ENCODE data around the gene F12.

F12 gene

DNA sequence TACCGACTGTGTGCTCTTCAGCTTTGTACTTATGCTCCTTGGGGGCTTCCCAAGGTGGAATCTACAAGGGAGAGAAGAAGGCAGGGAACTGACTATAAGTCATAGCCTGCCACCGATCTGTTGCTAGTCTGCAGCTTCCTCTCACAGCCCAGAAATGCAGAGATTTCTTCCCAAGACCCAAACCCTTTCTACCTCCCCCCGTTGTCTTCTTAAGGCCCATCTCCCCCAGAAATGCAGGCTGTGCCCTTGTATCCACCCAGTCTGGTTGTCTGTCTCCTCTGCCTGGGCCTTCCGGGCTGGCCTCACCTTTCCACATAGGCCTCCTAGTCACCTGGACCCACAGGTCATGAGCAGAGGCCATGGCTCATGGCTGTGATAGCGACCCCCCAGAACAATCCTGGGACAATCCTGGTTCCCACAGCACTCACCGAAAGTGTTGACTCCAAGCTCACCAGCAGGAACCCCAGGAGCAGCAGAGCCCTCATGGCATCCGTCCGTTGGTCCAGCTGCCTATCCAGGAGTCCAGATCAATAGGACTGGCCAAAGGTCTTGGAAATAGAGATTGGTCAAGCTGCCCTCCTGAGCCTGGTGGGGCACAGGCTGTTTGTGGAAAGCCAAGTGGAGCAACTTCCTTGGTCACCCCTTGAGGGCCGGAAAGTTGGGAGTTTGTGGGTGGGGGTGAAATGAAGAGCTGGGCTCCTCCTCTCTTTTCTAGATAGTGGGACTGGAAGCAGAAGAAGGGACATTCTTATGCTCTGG is at the start of gene F12:
Gene F12 (minus strand): TSS at position 522 of the 759 bp plus-strand sequence. CDS start 37 bp downstream, at position 485.
- DNase-seq (ENCODE audit: extremely low spot score, insufficient read length, low read depth) (no peak), FAIRE-seq (no peak)

- FAIRE-seq: no peak
Measured at GRCh38 chr5:177458912-177459350, 49.6 kb upstream of the F12 start.

GRCh38 chr5:177457852-177458681 is 48.7 kb upstream of the F12 start:
- DNase-seq (ENCODE audit: extremely low spot score, insufficient read length, low read depth): no peak
- FAIRE-seq: no peak

More at GRCh38 chr5:177458912-177459350, 49.6 kb upstream of the F12 start:
- DNase-seq (ENCODE audit: extremely low spot score, insufficient read length, low read depth): no peak

DNA sequence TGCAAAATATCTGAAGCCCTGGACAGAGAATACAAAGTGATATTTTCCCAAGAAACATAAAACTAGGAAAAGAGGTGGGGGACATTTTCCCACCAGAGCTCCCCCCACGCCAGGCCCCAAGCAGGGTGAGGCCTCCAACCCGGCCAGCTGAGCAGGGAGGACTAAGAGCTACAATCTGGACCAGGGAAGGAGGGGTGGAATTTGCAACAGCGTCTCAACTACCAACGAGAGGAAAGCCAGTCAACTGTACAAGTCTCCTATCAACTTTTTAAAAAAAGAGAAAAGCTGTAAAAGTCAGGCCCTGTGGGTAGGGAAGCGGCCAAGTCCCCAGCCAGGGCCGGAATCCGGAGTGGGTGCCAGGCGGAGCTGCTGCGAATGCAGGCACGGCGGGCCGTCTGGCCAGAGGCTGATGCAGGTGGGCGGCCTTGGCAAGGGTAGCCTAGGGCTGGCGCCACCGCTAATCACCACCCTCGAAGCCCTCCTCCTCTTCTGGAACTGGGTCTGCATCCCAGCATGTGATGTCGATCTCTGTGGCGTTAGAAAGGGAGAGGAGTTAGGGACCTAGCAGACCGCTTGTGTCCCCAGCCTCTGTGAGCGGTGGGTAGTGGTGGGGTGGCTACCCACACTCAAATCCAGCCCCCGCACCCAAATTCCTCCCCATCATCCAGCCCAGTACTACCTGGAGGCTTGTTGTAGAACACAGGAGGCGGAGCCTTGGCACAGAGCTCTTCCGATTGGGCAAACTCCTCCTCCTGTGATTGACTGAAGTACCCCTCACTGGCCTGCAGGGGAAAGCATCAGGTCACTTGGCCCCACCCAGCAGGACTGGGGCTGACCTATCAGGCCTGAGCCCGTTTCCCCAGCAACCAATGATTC is 47.9 kb upstream of the F12 start:
- FAIRE-seq: peak; percentile 99
- peak; percentile 85 for DNase-seq (ENCODE audit: extremely low spot score, insufficient read length, low read depth)

DNA sequence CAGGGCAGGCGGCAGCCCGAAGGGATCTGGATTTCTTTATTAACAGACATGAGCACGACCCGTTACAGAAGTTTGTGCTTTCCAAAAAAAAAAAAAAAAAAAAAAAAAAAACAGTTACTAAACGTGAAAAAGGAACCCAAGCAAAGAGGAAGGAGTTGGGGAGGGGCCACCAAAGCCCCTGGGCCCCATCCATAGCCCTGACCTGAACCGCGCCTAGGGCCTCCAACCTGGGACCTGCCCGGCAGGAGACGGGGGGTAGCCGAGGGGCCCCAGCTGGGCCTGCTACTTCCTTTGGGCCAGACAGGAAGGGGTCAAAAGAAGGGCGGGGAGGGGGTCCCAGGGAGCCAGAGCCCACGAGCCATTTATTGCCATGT is 47.2 kb upstream of the F12 start:
- DNase-seq (ENCODE audit: extremely low spot score, insufficient read length, low read depth): no peak
- FAIRE-seq: no peak

DNA sequence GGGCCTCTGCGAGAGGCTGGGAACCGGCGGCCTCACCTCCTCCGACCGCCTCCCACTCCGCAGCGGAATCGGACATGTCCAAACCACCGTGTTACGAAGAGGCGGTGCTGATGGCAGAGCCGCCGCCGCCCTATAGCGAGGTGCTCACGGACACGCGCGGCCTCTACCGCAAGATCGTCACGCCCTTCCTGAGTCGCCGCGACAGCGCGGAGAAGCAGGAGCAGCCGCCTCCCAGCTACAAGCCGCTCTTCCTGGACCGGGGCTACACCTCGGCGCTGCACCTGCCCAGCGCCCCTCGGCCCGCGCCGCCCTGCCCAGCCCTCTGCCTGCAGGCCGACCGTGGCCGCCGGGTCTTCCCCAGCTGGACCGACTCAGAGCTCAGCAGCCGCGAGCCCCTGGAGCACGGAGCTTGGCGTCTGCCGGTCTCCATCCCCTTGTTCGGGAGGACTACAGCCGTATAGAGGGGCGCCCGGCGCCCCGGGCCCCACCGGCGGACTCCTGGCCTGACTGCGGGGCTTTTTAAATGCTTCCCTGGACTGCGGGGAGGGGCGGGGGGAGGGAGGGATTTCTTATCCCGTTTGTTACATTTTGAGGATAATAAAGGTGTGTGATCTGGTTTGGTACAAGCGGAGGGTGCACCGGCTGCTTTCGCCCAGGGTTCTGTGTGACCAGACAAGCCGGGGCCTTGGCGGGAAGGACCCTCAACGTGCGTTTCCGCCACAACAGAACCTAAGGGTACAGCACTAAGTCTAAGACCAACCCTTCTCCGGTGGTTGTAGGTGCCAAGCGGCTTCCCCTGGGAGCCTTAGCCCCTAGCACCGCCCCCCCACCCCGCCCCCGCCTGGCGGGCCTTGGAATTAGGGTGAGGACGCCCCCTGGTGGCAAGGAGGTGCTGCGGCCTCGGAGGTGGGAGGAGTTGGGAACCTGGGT is 46.6 kb upstream of the F12 start:
- peak; percentile 94 for FAIRE-seq
- DNase-seq (ENCODE audit: extremely low spot score, insufficient read length, low read depth): peak; percentile 85

- peak; percentile 83 for FAIRE-seq
- DNase-seq (ENCODE audit: extremely low spot score, insufficient read length, low read depth): peak; percentile 73
Measured at GRCh38 chr5:177455036-177455660, 45.8 kb upstream of the F12 start.

- peak; percentile 93 for FAIRE-seq
- peak; percentile 95 for DNase-seq (ENCODE audit: extremely low spot score, insufficient read length, low read depth)
Measured at GRCh38 chr5:177454397-177455035, 45.2 kb upstream of the F12 start.

DNA sequence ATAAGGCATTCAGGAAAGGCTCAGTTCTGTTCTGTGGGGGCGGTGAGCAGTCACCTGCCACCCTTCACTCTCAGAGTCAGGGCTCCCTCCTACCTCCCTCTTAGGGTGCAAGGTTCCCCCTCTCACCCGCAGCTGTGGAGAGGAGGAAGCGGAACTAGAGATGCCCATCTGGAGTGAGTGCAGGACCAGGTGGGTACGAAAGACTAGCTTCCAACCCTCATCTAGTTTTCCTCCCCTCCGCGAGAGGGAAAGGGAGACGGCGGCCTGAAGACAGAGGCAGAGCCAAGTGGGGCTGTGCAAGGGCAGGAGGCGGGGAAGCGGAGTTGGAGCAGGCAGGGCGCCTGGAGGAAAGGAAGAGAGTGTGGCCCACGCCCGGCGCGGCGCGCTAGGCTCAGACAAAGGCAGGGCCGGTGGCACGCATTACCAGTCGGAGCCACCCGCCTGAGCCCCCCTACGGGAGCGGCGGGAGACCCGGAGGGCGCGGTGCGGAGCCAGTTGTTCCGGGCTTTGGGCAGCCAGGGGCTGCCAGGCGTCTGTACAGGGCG is 44.6 kb upstream of the F12 start:
- DNase-seq (ENCODE audit: extremely low spot score, insufficient read length, low read depth) (no peak), FAIRE-seq (peak; percentile 66)

GRCh38 chr5:177452688-177453638 is 43.6 kb upstream of the F12 start:
- no peak for DNase-seq (ENCODE audit: extremely low spot score, insufficient read length, low read depth)
- FAIRE-seq: no peak

GRCh38 chr5:177450667-177451424 is 41.5 kb upstream of the F12 start:
- FAIRE-seq (no peak), DNase-seq (ENCODE audit: extremely low spot score, insufficient read length, low read depth) (no peak)

GRCh38 chr5:177449140-177450061 is 40.0 kb upstream of the F12 start:
- DNase-seq (ENCODE audit: extremely low spot score, insufficient read length, low read depth) (no peak), FAIRE-seq (no peak)

- FAIRE-seq (peak; percentile 51), DNase-seq (ENCODE audit: extremely low spot score, insufficient read length, low read depth) (no peak)
Measured at GRCh38 chr5:177448244-177448950, 39.0 kb upstream of the F12 start.

DNA sequence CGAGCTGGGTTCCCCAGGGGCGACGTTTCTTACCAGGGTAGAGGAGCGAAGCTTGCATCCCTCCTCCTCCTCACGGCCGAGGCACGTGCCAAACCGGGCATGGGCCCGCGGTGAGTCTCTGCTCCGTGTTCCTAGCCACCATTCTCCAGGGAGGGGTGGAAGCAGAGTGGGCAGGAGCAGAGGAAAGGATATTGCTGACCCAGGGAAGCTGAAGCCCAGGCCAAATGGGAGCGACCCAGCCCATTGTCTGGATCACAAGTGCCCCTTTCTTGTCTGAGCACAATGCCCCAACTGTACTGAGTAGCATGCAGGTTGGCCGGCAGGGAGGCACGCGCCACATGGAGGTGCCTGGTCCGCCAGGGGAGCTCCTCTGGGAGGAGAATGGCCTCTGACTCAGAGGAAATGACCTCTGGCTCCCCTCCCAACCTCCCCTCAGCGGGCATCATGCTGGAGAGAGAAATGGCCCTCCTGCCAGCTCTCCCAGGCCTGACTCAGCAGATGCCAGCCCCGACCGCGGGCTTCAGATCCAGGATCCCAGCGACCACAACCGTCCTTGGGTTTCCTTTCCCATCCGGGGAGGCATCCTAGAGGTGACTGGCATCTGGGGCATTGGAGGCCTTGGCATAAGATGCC is 38.4 kb upstream of the F12 start:
- FAIRE-seq: no peak
- no peak for DNase-seq (ENCODE audit: extremely low spot score, insufficient read length, low read depth)
